DOHH2 (cell line): Measurements from ENCODE around the gene CEP350.

ENCODE experiments used
- EZH2phosphoT487 ChIP-seq: fragments of 200-600 bp; sonication (generic); IDR thresholded peaks from 2 replicates; pipeline ENCODE4 v1.6.1; 2017; ENCODE audit warnings: borderline replicate concordance, mild to moderate bottlenecking, antibody characterized with exemption, low read length, moderate library complexity, mixed read lengths
- TF ChIP-seq, protein P1 (sequence below): fragments of 200-600 bp; sonication (generic); IDR thresholded peaks from one replicate; pipeline ENCODE4 v1.5.1; 2014; ENCODE audit warnings: antibody characterized with exemption, mild to moderate bottlenecking, low read depth, low read length; ENCODE audit not compliant: poor library complexity, severe bottlenecking

GRCh38 chr1:180101411-180101810, 146.8 kb downstream of the CEP350 start:
- TF ChIP-seq, protein P1, sequence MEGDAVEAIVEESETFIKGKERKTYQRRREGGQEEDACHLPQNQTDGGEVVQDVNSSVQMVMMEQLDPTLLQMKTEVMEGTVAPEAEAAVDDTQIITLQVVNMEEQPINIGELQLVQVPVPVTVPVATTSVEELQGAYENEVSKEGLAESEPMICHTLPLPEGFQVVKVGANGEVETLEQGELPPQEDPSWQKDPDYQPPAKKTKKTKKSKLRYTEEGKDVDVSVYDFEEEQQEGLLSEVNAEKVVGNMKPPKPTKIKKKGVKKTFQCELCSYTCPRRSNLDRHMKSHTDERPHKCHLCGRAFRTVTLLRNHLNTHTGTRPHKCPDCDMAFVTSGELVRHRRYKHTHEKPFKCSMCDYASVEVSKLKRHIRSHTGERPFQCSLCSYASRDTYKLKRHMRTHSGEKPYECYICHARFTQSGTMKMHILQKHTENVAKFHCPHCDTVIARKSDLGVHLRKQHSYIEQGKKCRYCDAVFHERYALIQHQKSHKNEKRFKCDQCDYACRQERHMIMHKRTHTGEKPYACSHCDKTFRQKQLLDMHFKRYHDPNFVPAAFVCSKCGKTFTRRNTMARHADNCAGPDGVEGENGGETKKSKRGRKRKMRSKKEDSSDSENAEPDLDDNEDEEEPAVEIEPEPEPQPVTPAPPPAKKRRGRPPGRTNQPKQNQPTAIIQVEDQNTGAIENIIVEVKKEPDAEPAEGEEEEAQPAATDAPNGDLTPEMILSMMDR, result no peak
- no peak for TF ChIP-seq EZH2phosphoT487
